ENCODE measurements around the gene EMC9.

- TF ChIP-seq CTCF (IDR thresholded peaks at IDR 0.05) (no peak), POLR2A (IDR thresholded peaks at IDR 0.05) (no peak)
These were observed 35.8 kb upstream of the EMC9 start for GRCh38 chr14:24177041-24177825.

Measured in vagina (tissue), 2 donors.